Astrocyte of the cerebellum (primary cell): ENCODE results near the gene CYTH1.

ENCODE experiments used
- DNase-seq: peaks from one replicate; pipeline ENCODE4 v3.0.0-alpha.2; 2011; ENCODE audit warnings: low read depth
- H3K4me3 ChIP-seq: 2 replicates; pipeline ENCODE4 v1.5.1; 2011; ENCODE audit warnings: mild to moderate bottlenecking, low read depth, low read length, moderate library complexity
- CTCF ChIP-seq: IDR thresholded peaks from 2 replicates; pipeline ENCODE4 v1.5.1; 2012; ENCODE audit warnings: low read length, low read depth, moderate library complexity, mild to moderate bottlenecking; ENCODE audit errors: missing control alignments
- in situ Hi-C: cut with HindIII; loops from 2 replicates; pipeline ENCODE4 v1.10.0; 2017; ENCODE audit warnings: low sequenced_read_pairs

CYTH1 gene

GRCh38 chr17:78824240-78824639 lies 42.2 kb upstream of the CYTH1 start:
- no peak for DNase-seq
- no peak overlapping the region for H3K4me3 ChIP-seq
- no peak for TF ChIP-seq CTCF
- in situ Hi-C loops = no loop called here

GRCh38 chr17:78823282-78824046 lies 41.4 kb upstream of the CYTH1 start:
- no peak for DNase-seq
- in situ Hi-C loops = no loop called here
- TF ChIP-seq CTCF = no peak
- H3K4me3 ChIP-seq = no peak overlapping the region

- TF ChIP-seq CTCF = no peak
- in situ Hi-C loops = no loop called here
- no peak overlapping the region for H3K4me3 ChIP-seq
- peak; percentile 46 for DNase-seq
These were observed 40.5 kb upstream of the CYTH1 start for GRCh38 chr17:78822552-78822951.

DNA sequence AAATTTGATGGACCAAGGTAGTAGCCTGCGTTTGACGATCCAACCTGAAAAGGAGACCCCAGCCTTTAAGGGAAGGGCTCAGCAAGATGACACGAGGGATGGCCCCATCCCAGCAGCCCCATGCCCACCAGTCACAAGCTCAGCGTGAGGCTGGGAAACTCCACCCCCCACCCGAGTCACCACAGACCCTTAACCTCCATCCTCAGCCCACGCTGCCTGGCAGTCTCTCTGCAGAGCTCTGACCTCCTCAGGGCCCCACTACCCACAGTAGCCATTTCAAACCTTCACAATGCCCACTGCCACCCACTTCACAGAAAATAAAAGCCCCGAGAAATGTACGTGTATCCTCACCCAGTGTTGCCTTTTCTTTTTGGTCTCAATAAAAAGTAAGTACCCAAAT lies 39.9 kb upstream of the CYTH1 start:
- TF ChIP-seq CTCF = no peak
- H3K4me3 ChIP-seq = no peak overlapping the region
- DNase-seq = no peak
- in situ Hi-C loops = no loop called here

DNA sequence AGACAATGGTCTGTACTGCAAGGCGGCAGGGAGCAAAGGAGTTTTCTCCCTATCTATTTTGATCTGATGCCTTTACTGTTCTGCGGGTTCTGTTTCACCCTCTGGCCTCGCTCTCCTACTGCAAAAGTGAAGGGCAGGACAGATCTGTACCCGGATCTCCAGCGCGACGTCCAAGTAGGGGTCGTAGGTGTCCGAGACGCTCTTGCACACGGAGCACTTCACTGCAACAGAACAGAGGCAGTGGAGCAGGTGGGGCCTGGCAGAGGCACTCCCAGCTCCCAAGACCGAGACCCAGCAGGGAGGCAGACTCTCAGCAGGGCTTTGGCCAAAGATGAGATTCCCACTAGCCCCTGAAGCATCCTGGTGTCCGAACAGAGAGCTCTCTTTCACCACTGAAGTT lies 38.8 kb upstream of the CYTH1 start:
- no peak for TF ChIP-seq CTCF
- DNase-seq = no peak
- in situ Hi-C loops = no loop called here
- H3K4me3 ChIP-seq = no peak overlapping the region

- no peak overlapping the region for H3K4me3 ChIP-seq
- in situ Hi-C loops = no loop called here
- no peak for TF ChIP-seq CTCF
- no peak for DNase-seq
These were observed 38.0 kb upstream of the CYTH1 start for GRCh38 chr17:78819806-78820792.
